LNCaP clone FGC (cell line): Measurements from ENCODE around the gene USP37.

Experiments
- DNase-seq: peaks from one replicate; pipeline ENCODE4 v3.0.0-alpha.2; 2011; ENCODE audit warnings: low read depth
- H3K4me3 ChIP-seq: 2 replicates; pipeline ENCODE4 v1.5.1; 2011; ENCODE audit warnings: mild to moderate bottlenecking, low read depth, low read length, control low read depth
- CTCF ChIP-seq: IDR thresholded peaks from 2 replicates; pipeline ENCODE4 v1.5.1; 2012; ENCODE audit warnings: mild to moderate bottlenecking; ENCODE audit not compliant: control insufficient read depth, insufficient read depth; ENCODE audit errors: extremely low read depth

USP37 gene

GRCh38 chr2:218505754-218506371, 62.3 kb downstream of the USP37 start:
- H3K4me3 ChIP-seq = no peak overlapping the region
- no peak for TF ChIP-seq CTCF
- DNase-seq = no peak

- TF ChIP-seq CTCF = no peak
- peak; percentile 47 for DNase-seq
- H3K4me3 ChIP-seq = no peak overlapping the region
Measured at GRCh38 chr2:218501665-218502064, 66.5 kb downstream of the USP37 start.

GRCh38 chr2:218500501-218501060, 67.6 kb downstream of the USP37 start:
- TF ChIP-seq CTCF = no peak
- no peak for DNase-seq
- no peak overlapping the region for H3K4me3 ChIP-seq

GRCh38 chr2:218485986-218486667, 82.0 kb downstream of the USP37 start:
- no peak overlapping the region for H3K4me3 ChIP-seq
- DNase-seq = no peak
- no peak for TF ChIP-seq CTCF

GRCh38 chr2:218482651-218483050, 85.5 kb downstream of the USP37 start:
- DNase-seq = no peak
- no peak overlapping the region for H3K4me3 ChIP-seq
- no peak for TF ChIP-seq CTCF

- TF ChIP-seq CTCF = no peak
- no peak for DNase-seq
- no peak overlapping the region for H3K4me3 ChIP-seq
Measured at GRCh38 chr2:218479595-218479994, 88.6 kb downstream of the USP37 start.
